HepG2 (cell line): ENCODE measurements around the gene SS18L1. TPM values are rescaled to one million over a fixed set of nuclear protein-coding genes. Genes with fewer than 3 reads are reported as not detected.
A peak's percentile ranks its signal among the peaks of the same experiment; 100 is the strongest.

ENCODE experiments used
- ATF7-NPFF ChIP-seq: sonication (generic); formaldehyde crosslinking; IDR thresholded peaks from 2 replicates; pipeline ENCODE4 v1.8.1; 2023; ENCODE audit warnings: mild to moderate bottlenecking, low read depth, missing genetic modification reagents, moderate library complexity
- FOXA1 ChIP-seq, 2 experiments: fragments of 450-650 bp in 1 of 2; sonication (generic) in 1 of 2; formaldehyde crosslinking in 1 of 2; IDR thresholded peaks; 2 replicates each; pipeline versions ENCODE4 v1.4.0 to v1.6.1; 2016 to 2020; ENCODE audit warnings: missing genetic modification reagents in 1 of 2
- GABPB1 ChIP-seq: IDR thresholded peaks from 2 replicates; pipeline ENCODE4 v1.6.1; 2016; ENCODE audit warnings: mild to moderate bottlenecking, missing genetic modification reagents, moderate library complexity, missing compliant biosample characterization
- HMG20B ChIP-seq: conservative IDR thresholded peaks from 2 replicates; pipeline ENCODE4 v1.6.1; 2016; ENCODE audit warnings: missing genetic modification reagents, missing compliant biosample characterization
- HNRNPK ChIP-seq: fragments of 200-400 bp; formaldehyde crosslinking; IDR thresholded peaks from 2 replicates; pipeline ENCODE4 v1.6.1; 2018; ENCODE audit warnings: low read length, low read depth, moderate library complexity, mild to moderate bottlenecking; ENCODE audit not compliant: poor library complexity, severe bottlenecking
- HNRNPL ChIP-seq: fragments of 200-400 bp; formaldehyde crosslinking; IDR thresholded peaks from 2 replicates; pipeline ENCODE4 v1.6.1; 2017; ENCODE audit warnings: mild to moderate bottlenecking, low read depth, low read length
- MYC ChIP-seq: sonication (generic); formaldehyde crosslinking; IDR thresholded peaks from 2 replicates; pipeline ENCODE4 v1.9.0; 2021; ENCODE audit warnings: missing genetic modification reagents, borderline replicate concordance
- PATZ1 ChIP-seq: sonication (generic); formaldehyde crosslinking; IDR thresholded peaks from 2 replicates; pipeline ENCODE4 v1.4.0; 2020; ENCODE audit warnings: missing genetic modification reagents
- RAD21 ChIP-seq: fragments of 450-650 bp; formaldehyde crosslinking; IDR thresholded peaks from 2 replicates; pipeline ENCODE4 v1.5.0; 2020; ENCODE audit warnings: mild to moderate bottlenecking
- RBM39 ChIP-seq: fragments of 200-400 bp; formaldehyde crosslinking; IDR thresholded peaks from one replicate; pipeline ENCODE4 v1.6.1; 2018; ENCODE audit warnings: antibody characterized with exemption, mild to moderate bottlenecking, low read depth, low read length; ENCODE audit not compliant: poor library complexity, severe bottlenecking
- REPIN1 ChIP-seq: sonication (generic); formaldehyde crosslinking; IDR thresholded peaks from 2 replicates; pipeline ENCODE4 v1.8.0; 2022; ENCODE audit warnings: missing genetic modification reagents, low read depth, mild to moderate bottlenecking, borderline replicate concordance
- SKIL ChIP-seq: sonication (generic); formaldehyde crosslinking; IDR thresholded peaks from 2 replicates; pipeline ENCODE4 v1.8.0; 2022; ENCODE audit warnings: missing genetic modification reagents, mild to moderate bottlenecking, moderate library complexity, borderline replicate concordance
- TEAD3 ChIP-seq: optimal IDR thresholded peaks from 2 replicates; pipeline ENCODE3; 2016; ENCODE audit warnings: borderline replicate concordance
- THRA ChIP-seq: sonication (generic); formaldehyde crosslinking; IDR thresholded peaks from 2 replicates; pipeline ENCODE4 v1.4.0; 2020; ENCODE audit warnings: missing genetic modification reagents, borderline replicate concordance
- ZGPAT ChIP-seq: IDR thresholded peaks from 2 replicates; pipeline ENCODE4 v1.6.1; 2016; ENCODE audit warnings: mild to moderate bottlenecking
- ZMAT3 ChIP-seq: sonication (generic); formaldehyde crosslinking; conservative IDR thresholded peaks from 2 replicates; pipeline ENCODE4 v1.7.0; 2021; ENCODE audit warnings: missing genetic modification reagents
- ZNF10 ChIP-seq: sonication (generic); formaldehyde crosslinking; IDR thresholded peaks from 2 replicates; pipeline ENCODE4 v1.4.0; 2020; ENCODE audit warnings: mild to moderate bottlenecking, low read depth, missing genetic modification reagents, borderline replicate concordance
- ZNF350 ChIP-seq: sonication (generic); formaldehyde crosslinking; IDR thresholded peaks from 2 replicates; pipeline ENCODE4 v1.4.0; 2020; ENCODE audit warnings: mild to moderate bottlenecking, low read depth, missing genetic modification reagents, borderline replicate concordance
- ZNF691 ChIP-seq: sonication (generic); formaldehyde crosslinking; IDR thresholded peaks from 2 replicates; pipeline ENCODE4 v1.4.0; 2020; ENCODE audit warnings: missing genetic modification reagents, low read depth, mild to moderate bottlenecking, borderline replicate concordance
- polyA plus RNA-seq, 8 experiments: library from polyadenylated mRNA; depleted of rRNA in 3 of 8; stranded (reverse) in 7 of 8; unstranded in 1 of 8; fragments of >200 nt; fragmentation: Illumina TruSeq in 4 of 8; extraction: Trizol in 4 of 8; gene quantifications; 2 replicates each; pipeline versions ENCODE4 v1.2.1 to v1.2.3, GENCODE V29; 2011 to 2016; ENCODE audit warnings: low read depth in 4 of 8, missing spikeins in 1 of 8, mixed read lengths in 1 of 8; ENCODE audit not compliant: insufficient read depth in 1 of 8
- total RNA-seq, 5 experiments: library from RNA; depleted of rRNA; stranded (reverse); fragments of >200 nt; fragmentation: Illumina TruSeq; extraction: Trizol; gene quantifications; 2 replicates each; pipeline ENCODE4 v1.2.3, GENCODE V29; 2016; ENCODE audit warnings: low read depth in 1 of 5

The SS18L1 gene
- total and polyA plus RNA-seq, 2 of the 13 experiments (the other 11 are each of a cell fraction or from before 2014, with no cell fraction given) = 17.8 to 27.6 TPM

- TF ChIP-seq THRA (CRISPR knock-in tag) = peak; percentile 55; the same call in 1 of the 2 replicates
- peak; percentile 89 for TF ChIP-seq HNRNPL
- peak; percentile 94 for TF ChIP-seq RAD21 (CRISPR knock-in tag)
- no peak for TF ChIP-seq REPIN1
- 0 out of 2 replicates have a peak, but pooled peaks have one; percentile 16 for TF ChIP-seq HMG20B
- TF ChIP-seq ZGPAT (CRISPR knock-in tag) = peak; percentile 31; the same call in 1 of the 2 replicates
- TF ChIP-seq HNRNPK = peak; percentile 92
- 0 out of 2 replicates have a peak, but pooled peaks have one; percentile 56 for TF ChIP-seq ZNF10
- peak; percentile 42 for TF ChIP-seq MYC
- TF ChIP-seq PATZ1 (CRISPR knock-in tag) = peak; percentile 81
- peak; percentile 72 for TF ChIP-seq RBM39
- peak; percentile 40 for TF ChIP-seq TEAD3
- no peak; the same call in 1 of the 2 replicates for TF ChIP-seq SKIL (CRISPR knock-in tag)
- peak; percentile 64 for TF ChIP-seq GABPB1 (CRISPR knock-in tag)
- 0 out of 2 replicates have a peak, but pooled peaks have one; percentile 67 for TF ChIP-seq ZNF691 (CRISPR knock-in tag)
- TF ChIP-seq FOXA1 (IDR thresholded peaks at IDR 0.05) = no peak
- 0 out of 2 replicates have a peak, but pooled peaks have one; percentile 8 for TF ChIP-seq FOXA1 (CRISPR knock-in tag; IDR thresholded peaks at IDR 0.05)
- TF ChIP-seq ZMAT3 (CRISPR knock-in tag) = no peak
- 0 out of 2 replicates have a peak, but pooled peaks have one; percentile 29 for TF ChIP-seq ATF7-NPFF
- peak; percentile 43; the same call in 1 of the 2 replicates for TF ChIP-seq ZNF350
Measured at GRCh38 chr20:62156592-62157386, 13.2 kb downstream of the SS18L1 start (continued).
